Skeletal muscle tissue (tissue), 4 donors: ENCODE results near the gene CD300LF. TPM values are rescaled to one million over a fixed set of nuclear protein-coding genes. Genes with fewer than 3 reads are reported as not detected.

Source experiments
- H3K27ac ChIP-seq: one replicate; pipeline ENCODE4 v1.7.0; 2013; ENCODE audit warnings: mild to moderate bottlenecking, low read depth, low read length, inconsistent platforms
- H3K27me3 ChIP-seq, 3 donors: one replicate each; pipeline ENCODE4 v1.7.0; 2013; ENCODE audit warnings: low read length in 3 of 3; ENCODE audit not compliant: control insufficient read depth in 3 of 3, insufficient read depth in 3 of 3
- H3K36me3 ChIP-seq, 3 donors: one replicate each; pipeline ENCODE4 v1.7.0; 2013; ENCODE audit warnings: low read length in 3 of 3; ENCODE audit not compliant: control insufficient read depth in 3 of 3, insufficient read depth in 3 of 3
- H3K4me1 ChIP-seq, 3 donors: one replicate each; pipeline ENCODE4 v1.7.0; 2013; ENCODE audit warnings: low read length in 3 of 3, mild to moderate bottlenecking in 3 of 3; ENCODE audit not compliant: control insufficient read depth in 3 of 3, insufficient read depth in 3 of 3
- H3K4me3 ChIP-seq, 3 donors: one replicate each; pipeline ENCODE4 v1.7.0; 2013; ENCODE audit warnings: low read length in 3 of 3
- H3K9ac ChIP-seq, 3 donors: one replicate each; pipeline ENCODE4 v1.7.0; 2013; ENCODE audit warnings: low read length in 3 of 3, mild to moderate bottlenecking in 3 of 3, moderate library complexity in 2 of 3, low read depth in 1 of 3
- H3K9me3 ChIP-seq, 3 donors: one replicate each; pipeline ENCODE4 v1.7.0; 2013; ENCODE audit warnings: low read length in 3 of 3; ENCODE audit not compliant: control insufficient read depth in 3 of 3
- total RNA-seq: library from RNA; depleted of rRNA; stranded (reverse); fragments of >200 nt; gene quantifications from one replicate; pipeline ENCODE4 v1.2.3, GENCODE V29; 2014
- donor health status: Osteomylitis.

CD300LF gene
- total RNA-seq, 1 donor from 2014 or later = 0.52 TPM

- H3K27ac ChIP-seq = no peak overlapping the region
- no peak overlapping the region for H3K4me3 ChIP-seq
These were observed 19.5 kb upstream of the CD300LF start for GRCh38 chr17:74732042-74732867.

DNA sequence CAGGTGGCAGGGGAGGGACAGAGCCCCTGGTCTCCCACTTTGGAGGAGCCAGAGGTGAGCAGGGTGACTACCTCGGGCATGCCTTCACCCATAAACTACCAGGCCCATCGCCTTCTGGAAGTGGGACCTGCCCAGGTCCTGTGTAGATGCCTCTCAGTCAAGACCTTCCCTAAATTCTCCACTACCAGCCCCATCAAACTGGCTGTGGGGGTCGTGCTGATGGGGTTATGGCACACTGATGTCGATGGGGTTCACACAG, 18.6 kb upstream of the CD300LF start:
- peaks cover 31 to 53% (median 42%) of the 10 kb centered on the region in 3 donors for H3K27me3 ChIP-seq
- no peak overlapping the region for H3K4me3 ChIP-seq
- H3K9me3 ChIP-seq = no peaks in the 10 kb centered on the region
- no peak overlapping the region for H3K9ac ChIP-seq
- peaks cover 0 to 4% (median 1%) of the 10 kb centered on the region in 3 donors for H3K4me1 ChIP-seq
- H3K36me3 ChIP-seq = no peaks in the 10 kb centered on the region
- no peak overlapping the region for H3K27ac ChIP-seq

More at GRCh38 chr17:74732042-74732867, 19.5 kb upstream of the CD300LF start:
- Histone ChIP-seq H3K9me3 (no peaks in the 10 kb centered on the region), H3K4me1 (peaks cover 1 to 12% (median 6%) of the 10 kb centered on the region in 3 donors), H3K27me3 (peaks cover 40 to 61% (median 45%) of the 10 kb centered on the region in 3 donors), H3K36me3 (no peaks in the 10 kb centered on the region), H3K9ac (no peak overlapping the region)

GRCh38 chr17:74730491-74731346, 18.0 kb upstream of the CD300LF start:
- Histone ChIP-seq H3K27ac (no peak overlapping the region), H3K27me3 (peaks cover 31 to 48% (median 37%) of the 10 kb centered on the region in 3 donors), H3K9ac (no peak overlapping the region), H3K4me1 (no peaks in the 10 kb centered on the region), H3K36me3 (no peaks in the 10 kb centered on the region), H3K4me3 (no peak overlapping the region), H3K9me3 (no peaks in the 10 kb centered on the region)

DNA sequence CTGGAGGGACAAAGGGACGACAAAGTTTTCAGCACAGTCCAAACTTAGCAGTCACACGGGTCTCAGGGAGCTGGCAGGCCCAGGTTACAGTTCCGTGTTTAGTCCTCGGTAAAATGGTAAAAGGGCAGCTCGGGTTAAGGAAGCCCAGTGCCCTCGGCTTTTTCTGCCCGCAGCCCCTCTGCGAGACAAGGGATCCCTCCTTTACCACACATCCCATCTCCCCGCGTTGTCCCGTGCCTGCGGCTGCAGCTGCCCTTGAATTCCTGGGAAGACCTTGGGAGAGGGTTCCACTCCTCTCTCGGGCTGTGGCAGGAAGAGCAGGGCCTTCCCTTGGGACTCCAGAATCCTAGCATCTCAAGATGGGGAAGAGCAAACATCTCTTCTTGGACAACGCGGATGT, 17.1 kb upstream of the CD300LF start:
- no peak overlapping the region for H3K9ac ChIP-seq
- no peaks in the 10 kb centered on the region for H3K36me3 ChIP-seq
- no peaks in the 10 kb centered on the region for H3K9me3 ChIP-seq
- peaks cover 27 to 44% (median 32%) of the 10 kb centered on the region in 3 donors for H3K27me3 ChIP-seq
- H3K4me3 ChIP-seq = no peak overlapping the region
- no peaks in the 10 kb centered on the region for H3K4me1 ChIP-seq
- no peak overlapping the region for H3K27ac ChIP-seq

DNA sequence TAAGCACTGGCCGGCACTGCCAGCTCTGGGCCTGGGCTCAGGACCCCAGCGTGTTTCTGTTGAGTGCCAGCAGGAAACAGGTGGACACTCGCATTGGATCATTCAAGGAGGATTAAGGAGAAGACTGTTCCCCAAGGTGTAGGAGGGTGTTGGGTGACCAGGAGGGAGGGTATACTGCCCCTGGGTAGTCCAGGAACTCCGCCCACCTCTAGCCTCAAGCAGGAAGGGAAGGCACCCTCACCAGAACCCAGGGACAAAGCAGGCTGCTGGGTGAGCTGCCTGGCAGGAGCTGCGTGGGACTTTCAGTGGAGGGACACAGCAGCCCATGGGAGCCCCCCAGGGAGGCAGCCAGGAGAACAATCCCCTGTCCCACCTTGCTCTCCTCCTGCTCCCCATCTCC, 16.6 kb upstream of the CD300LF start:
- Histone ChIP-seq H3K27ac (no peak overlapping the region), H3K9ac (no peak overlapping the region), H3K9me3 (no peaks in the 10 kb centered on the region), H3K4me1 (no peaks in the 10 kb centered on the region), H3K36me3 (no peaks in the 10 kb centered on the region), H3K4me3 (no peak overlapping the region), H3K27me3 (peaks cover 27 to 42% (median 32%) of the 10 kb centered on the region in 3 donors)

DNA sequence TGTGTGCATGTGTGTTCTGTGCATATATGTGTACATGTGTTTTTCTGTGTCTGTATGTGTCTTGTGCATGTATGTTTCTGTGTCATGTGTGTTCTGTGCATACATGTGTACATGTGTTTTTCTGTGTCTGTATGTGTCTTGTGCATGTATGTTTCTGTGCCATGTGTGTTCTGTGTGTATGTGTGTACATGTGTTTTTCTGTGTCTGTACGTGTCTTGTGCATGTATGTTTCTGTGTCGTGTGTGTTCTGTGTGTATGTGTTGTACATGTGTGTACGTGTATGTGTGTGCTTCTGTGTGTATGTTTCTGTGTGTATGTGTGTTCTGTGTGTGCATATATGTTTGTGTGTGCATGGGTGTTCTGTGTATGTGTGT, 16.0 kb upstream of the CD300LF start:
- no peak overlapping the region for H3K9ac ChIP-seq
- no peak overlapping the region for H3K27ac ChIP-seq
- H3K36me3 ChIP-seq = no peaks in the 10 kb centered on the region
- peaks cover 21 to 35% (median 27%) of the 10 kb centered on the region in 3 donors for H3K27me3 ChIP-seq
- no peaks in the 10 kb centered on the region for H3K9me3 ChIP-seq
- H3K4me3 ChIP-seq = no peak overlapping the region
- H3K4me1 ChIP-seq = no peaks in the 10 kb centered on the region

GRCh38 chr17:74728033-74728701, 15.4 kb upstream of the CD300LF start:
- no peaks in the 10 kb centered on the region for H3K4me1 ChIP-seq

DNA sequence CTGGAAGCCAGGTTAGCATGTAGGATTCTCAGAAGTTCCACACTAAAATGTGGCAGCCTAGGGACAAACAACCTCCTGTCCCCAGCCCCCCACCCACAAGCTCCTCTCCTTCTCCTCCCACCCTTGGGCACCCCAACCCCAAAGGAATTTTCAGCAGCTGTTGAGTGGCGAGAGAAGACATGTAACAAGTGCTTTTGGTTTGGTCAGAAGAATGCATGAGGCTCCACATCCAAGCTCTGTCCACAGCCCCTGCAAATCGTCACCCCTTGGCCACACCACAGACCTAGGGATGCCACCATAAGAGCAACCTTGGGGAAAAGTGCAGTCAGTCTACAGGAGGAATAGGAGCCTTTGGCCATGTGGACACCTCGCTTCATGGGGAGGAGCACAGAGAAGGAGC, 12.4 kb upstream of the CD300LF start:
- Histone ChIP-seq H3K27ac (no peak overlapping the region), H3K9ac (no peak overlapping the region), H3K9me3 (no peaks in the 10 kb centered on the region), H3K4me3 (no peak overlapping the region), H3K4me1 (no peaks in the 10 kb centered on the region), H3K27me3 (peaks cover 2 to 11% (median 8%) of the 10 kb centered on the region in 3 donors), H3K36me3 (no peaks in the 10 kb centered on the region)

More at GRCh38 chr17:74728033-74728701, 15.4 kb upstream of the CD300LF start:
- peaks cover 16 to 30% (median 22%) of the 10 kb centered on the region in 3 donors for H3K27me3 ChIP-seq
- H3K36me3 ChIP-seq = no peaks in the 10 kb centered on the region
- H3K9ac ChIP-seq = no peak overlapping the region
- H3K27ac ChIP-seq = no peak overlapping the region
- no peak overlapping the region for H3K4me3 ChIP-seq
- no peaks in the 10 kb centered on the region for H3K9me3 ChIP-seq

GRCh38 chr17:74723891-74724290, 11.2 kb upstream of the CD300LF start:
- no peak overlapping the region for H3K9ac ChIP-seq
- H3K4me3 ChIP-seq = no peak overlapping the region
- no peaks in the 10 kb centered on the region for H3K9me3 ChIP-seq
- peaks cover 2 to 8% (median 3%) of the 10 kb centered on the region in 3 donors for H3K27me3 ChIP-seq
- H3K36me3 ChIP-seq = no peaks in the 10 kb centered on the region
- no peak overlapping the region for H3K27ac ChIP-seq
- no peaks in the 10 kb centered on the region for H3K4me1 ChIP-seq
